ENCODE data around the gene ZNF564.

Gene ZNF564

DNA sequence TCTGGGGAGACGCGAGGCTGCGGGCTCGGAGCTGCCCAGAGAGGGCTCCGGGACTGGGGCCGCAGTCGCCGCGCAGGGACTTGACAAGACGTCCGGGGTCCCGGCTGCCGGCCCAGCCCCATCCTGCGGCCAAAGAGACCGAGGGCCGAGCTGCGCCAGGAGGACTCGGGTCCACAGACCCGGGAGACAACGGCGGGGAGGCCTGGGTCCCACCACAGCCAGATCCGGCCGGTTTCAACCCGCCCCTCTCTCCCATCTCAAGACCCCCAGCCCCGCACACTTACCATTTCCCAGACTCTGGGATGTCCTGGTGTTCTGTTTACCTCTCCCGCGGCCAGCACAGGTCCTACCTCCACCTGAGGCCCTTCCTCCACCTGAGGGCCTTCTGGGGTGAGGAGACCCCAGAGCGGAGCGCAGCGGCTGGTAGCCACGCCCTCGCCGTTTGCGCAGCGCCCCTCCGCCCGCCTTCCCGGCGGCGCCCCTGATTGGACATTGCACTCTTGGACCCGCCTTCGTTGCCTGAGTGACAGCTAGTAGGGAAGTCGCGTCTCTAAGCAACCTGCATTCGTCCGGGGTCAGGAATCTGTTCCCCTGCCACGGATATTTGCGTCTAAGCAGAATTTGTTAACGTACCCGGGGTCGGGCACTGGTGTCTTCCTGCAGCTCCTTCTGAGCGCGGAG lies 66.8 kb downstream of the ZNF564 start, which contains the start of gene ZNF709:
TSS of gene ZNF709 (minus strand) at position 446 of the 681 bp plus-strand sequence. CDS start at position 287, 159 bp downstream.
- Mint-ChIP-seq H3K27me3 (peaks cover 4% of the 10 kb centered on the region), H3K9me3 (peaks cover 5% of the 10 kb centered on the region), H3K36me3 (peaks cover 5% of the 10 kb centered on the region), H3K27ac (peak within 1 kb of the TSS; percentile 78), H3K4me3 (peak within 1 kb of the TSS; percentile 85), H3K4me1 (peaks cover 30% of the 10 kb centered on the region)
- CTCF ChIA-PET = interaction anchor here (0.8 kb wide), 1 partner anchor 187 kb away, joined by 3 read pairs; no protein-coding TSS in a partner anchor
- DNase-seq = peak; percentile 91

DNA sequence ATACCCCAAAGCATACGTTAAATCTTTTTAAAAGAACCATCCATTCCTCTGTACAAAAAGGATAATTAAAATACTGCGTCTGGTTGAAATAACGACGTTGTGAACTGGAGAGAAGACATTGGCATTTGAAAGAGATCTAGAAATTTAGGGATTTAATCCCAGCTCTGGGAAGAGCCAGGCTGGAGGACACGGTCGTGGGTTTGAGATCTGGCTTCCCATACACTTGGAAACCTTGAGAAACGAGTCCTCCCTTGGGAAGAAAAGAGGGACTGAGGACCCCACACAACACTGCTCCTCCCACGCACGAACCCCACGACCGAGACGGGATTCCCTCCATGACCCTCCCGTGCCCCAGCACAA lies 67.3 kb downstream of the ZNF564 start:
- H3K9me3 Mint-ChIP-seq = peaks cover 5% of the 10 kb centered on the region
- DNase-seq = no peak
- CTCF ChIA-PET = no interaction called here
- peaks cover 5% of the 10 kb centered on the region for H3K36me3 Mint-ChIP-seq
- H3K27ac Mint-ChIP-seq = no peak overlapping the region
- H3K4me3 Mint-ChIP-seq = peak overlapping the region; percentile 85
- H3K4me1 Mint-ChIP-seq = peaks cover 30% of the 10 kb centered on the region
- H3K27me3 Mint-ChIP-seq = peaks cover 4% of the 10 kb centered on the region

DNA sequence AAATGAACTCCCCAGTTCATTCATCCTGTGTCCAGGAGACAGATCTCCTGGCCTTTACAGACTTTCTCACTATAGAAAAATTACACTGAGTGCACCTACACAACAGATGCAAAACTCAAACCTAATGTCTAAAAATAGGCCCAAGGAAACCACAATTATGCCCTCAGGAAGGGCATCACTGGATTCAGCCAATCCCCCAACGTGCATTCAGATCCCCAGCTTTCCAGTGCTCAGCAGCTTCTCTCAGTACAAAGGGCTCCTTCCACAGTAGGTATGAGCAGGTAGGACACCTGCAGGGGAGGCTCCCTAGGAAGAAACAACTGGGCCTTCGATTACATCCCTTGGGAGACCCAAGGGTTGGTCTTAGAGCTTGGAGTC lies 68.8 kb downstream of the ZNF564 start:
- CTCF ChIA-PET = interaction anchor here (0.7 kb wide), 1 partner anchor 1381 kb away, joined by 4 read pairs; no protein-coding TSS in a partner anchor
- Mint-ChIP-seq H3K9me3 (peaks cover 11% of the 10 kb centered on the region), H3K27me3 (peaks cover 4% of the 10 kb centered on the region), H3K4me1 (peaks cover 41% of the 10 kb centered on the region), H3K36me3 (peaks cover 12% of the 10 kb centered on the region), H3K4me3 (peak overlapping the region; percentile 37), H3K27ac (no peak overlapping the region)
- no peak for DNase-seq

DNA sequence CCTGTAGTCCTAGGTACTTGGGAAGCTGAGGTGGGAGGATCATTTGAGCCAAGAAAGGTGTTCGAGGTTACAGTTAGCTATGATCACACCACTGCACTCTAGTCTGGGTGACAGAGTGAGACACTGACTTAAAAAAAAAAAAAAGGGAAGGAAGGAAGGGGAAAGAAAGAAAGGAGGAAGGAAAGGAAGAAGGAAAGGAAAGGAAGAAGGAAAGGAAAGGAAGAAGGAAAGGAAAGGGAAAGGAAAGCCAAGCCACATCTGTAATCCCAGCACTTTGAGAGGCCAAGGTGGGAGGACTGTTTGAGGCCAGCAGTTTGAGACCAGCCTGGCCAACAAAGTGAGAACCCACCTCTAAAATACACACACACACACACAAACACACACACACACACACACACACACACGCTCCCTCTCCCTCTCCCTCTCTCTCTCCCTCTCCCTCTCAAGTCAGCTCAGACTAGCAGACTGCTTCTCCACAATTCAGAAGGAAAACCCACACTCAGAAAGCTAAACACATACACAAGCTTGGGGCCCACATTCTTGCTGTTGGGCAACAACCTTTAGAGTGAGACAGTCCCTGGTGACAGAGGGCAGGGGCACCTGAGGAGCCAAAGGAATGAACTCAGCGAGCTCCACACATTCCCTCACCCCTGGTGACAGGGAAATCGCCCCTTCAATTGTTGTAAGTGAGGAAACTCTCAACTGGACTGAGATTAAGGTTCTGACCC lies 69.3 kb downstream of the ZNF564 start:
- Mint-ChIP-seq H3K9me3 (peaks cover 11% of the 10 kb centered on the region), H3K36me3 (peaks cover 12% of the 10 kb centered on the region), H3K4me3 (peak overlapping the region; percentile 37), H3K27me3 (peaks cover 4% of the 10 kb centered on the region), H3K27ac (no peak overlapping the region), H3K4me1 (peaks cover 41% of the 10 kb centered on the region)
- CTCF ChIA-PET = interaction anchor here (0.6 to 0.7 kb wide), 2 partner anchors 142 to 1382 kb away, joined by 3 to 4 read pairs; no protein-coding TSS in a partner anchor
- no peak for DNase-seq

DNA sequence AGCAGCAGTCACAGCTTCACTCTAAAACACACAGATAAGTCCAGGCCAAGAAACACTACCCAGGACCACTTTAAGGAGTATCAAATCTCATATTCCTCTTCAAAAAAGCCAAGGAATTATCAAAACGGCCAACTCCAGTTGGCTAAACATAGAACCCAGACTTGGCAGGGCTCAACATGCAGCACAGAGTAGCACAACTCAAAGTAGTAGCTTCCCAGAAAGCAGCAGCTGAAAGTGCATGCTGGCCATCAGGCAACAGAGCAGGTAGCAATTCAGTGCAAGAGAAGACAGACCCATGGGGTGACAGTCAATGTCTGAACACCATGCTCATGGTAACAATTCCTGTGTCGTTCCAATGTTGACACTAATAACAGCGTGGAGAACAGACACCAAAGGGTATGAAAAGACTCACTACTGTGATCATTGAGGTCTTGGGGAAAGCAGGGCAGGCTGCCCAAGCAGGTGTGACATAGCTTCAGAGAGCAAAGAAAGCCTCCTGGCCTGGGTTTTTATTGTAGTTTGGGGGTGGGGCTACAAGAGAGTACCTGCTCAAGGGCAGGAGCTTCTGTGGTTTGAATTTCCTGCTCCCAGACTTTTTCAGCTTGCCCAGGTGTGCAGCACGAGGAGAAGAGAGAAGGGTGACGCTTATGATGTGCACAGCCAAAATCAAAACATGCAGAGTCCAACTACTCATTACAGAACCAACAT lies 72.9 kb downstream of the ZNF564 start:
- Mint-ChIP-seq H3K4me3 (no peak overlapping the region), H3K27ac (no peak overlapping the region), H3K27me3 (no peaks in the 10 kb centered on the region), H3K36me3 (peaks cover 14% of the 10 kb centered on the region), H3K4me1 (peaks cover 26% of the 10 kb centered on the region), H3K9me3 (peaks cover 30% of the 10 kb centered on the region)
- CTCF ChIA-PET = no interaction called here
- DNase-seq = no peak
